Keratinocyte (primary cell): ENCODE results near the gene ROBO2.

Source experiments
- EZH2 ChIP-seq: IDR thresholded peaks from one replicate; pipeline ENCODE4 v1.6.1; 2012; ENCODE audit warnings: inconsistent platforms, mild to moderate bottlenecking, low read length, moderate library complexity
- TF ChIP-seq, protein P1 (sequence below), 3 experiments: IDR thresholded peaks in 1 of 3; conservative IDR thresholded peaks in 1 of 3; optimal IDR thresholded peaks in 1 of 3; 2 replicates in 2 of 3; 3 replicates in 1 of 3; pipeline versions ENCODE3 to v1.5.1; 2011; ENCODE audit warnings: low read length in 3 of 3, mild to moderate bottlenecking in 3 of 3, moderate library complexity in 2 of 3, control low read depth in 1 of 3, inconsistent platforms in 1 of 3; ENCODE audit not compliant: insufficient read depth in 2 of 3; ENCODE audit errors: extremely low read depth in 1 of 3

DNA sequence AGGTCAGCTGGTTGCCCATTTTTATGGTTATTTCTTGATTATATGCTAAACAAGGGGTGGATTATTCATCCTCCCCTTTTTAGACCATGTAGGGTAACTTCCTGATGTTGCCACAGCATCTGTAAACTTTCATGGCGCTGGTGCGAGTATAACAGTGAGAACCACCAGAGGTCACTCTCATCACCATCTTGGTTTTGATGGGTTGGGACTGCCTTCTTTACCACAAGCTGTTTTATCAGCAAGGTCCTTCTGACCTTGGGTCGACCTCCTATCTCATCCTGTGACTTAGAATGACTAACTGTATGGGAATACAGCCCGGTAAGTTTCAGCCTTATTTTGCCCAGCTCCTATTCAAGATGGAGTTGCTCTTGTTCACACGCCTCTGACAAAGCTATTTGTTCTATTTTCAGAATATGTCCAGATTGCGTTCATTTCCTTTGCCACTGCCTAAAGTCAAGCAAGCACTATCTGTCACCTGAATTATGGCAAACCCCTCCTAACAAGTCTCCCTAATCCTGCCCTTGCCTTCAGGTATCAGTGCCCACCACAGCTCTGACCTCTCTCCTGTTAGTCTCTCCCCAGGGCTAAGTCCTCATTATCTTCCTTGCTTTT is 308.5 kb downstream of the ROBO2 start:
- TF ChIP-seq EZH2 = no peak
- TF ChIP-seq, protein P1, sequence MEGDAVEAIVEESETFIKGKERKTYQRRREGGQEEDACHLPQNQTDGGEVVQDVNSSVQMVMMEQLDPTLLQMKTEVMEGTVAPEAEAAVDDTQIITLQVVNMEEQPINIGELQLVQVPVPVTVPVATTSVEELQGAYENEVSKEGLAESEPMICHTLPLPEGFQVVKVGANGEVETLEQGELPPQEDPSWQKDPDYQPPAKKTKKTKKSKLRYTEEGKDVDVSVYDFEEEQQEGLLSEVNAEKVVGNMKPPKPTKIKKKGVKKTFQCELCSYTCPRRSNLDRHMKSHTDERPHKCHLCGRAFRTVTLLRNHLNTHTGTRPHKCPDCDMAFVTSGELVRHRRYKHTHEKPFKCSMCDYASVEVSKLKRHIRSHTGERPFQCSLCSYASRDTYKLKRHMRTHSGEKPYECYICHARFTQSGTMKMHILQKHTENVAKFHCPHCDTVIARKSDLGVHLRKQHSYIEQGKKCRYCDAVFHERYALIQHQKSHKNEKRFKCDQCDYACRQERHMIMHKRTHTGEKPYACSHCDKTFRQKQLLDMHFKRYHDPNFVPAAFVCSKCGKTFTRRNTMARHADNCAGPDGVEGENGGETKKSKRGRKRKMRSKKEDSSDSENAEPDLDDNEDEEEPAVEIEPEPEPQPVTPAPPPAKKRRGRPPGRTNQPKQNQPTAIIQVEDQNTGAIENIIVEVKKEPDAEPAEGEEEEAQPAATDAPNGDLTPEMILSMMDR (optimal IDR thresholded peaks at IDR 0.05 in 1 of 3, IDR thresholded peaks at IDR 0.05 in 1 of 3, conservative IDR thresholded peaks at IDR 0.05 in 1 of 3; ENCODE audit: extremely low read depth in 1 of 3, insufficient read depth in 2 of 3, low read length in 3 of 3) = peak; percentile 41 to 57 (median 42)
